Fibroblast of gingiva (primary cell): Measurements from ENCODE around the gene DSG2.

Experiments
- DNase-seq: peaks from one replicate; pipeline ENCODE4 v3.0.0-alpha.2; 2011; ENCODE audit warnings: low read depth

Gene DSG2

GRCh38 chr18:31555971-31556747 lies 58.2 kb downstream of the DSG2 start:
- DNase-seq, result peak; percentile 57

- no peak for DNase-seq
Measured at GRCh38 chr18:31557446-31557845, 59.5 kb downstream of the DSG2 start.

GRCh38 chr18:31558567-31558966 lies 60.6 kb downstream of the DSG2 start:
- DNase-seq, result no peak

- no peak for DNase-seq
Measured at GRCh38 chr18:31562726-31563125, 64.7 kb downstream of the DSG2 start.

GRCh38 chr18:31563778-31564177 lies 65.8 kb downstream of the DSG2 start:
- no peak for DNase-seq

- no peak for DNase-seq
Measured at GRCh38 chr18:31565345-31565744, 67.4 kb downstream of the DSG2 start.

- no peak for DNase-seq
Measured at GRCh38 chr18:31565782-31566512, 68.0 kb downstream of the DSG2 start.

GRCh38 chr18:31566576-31567306 lies 68.8 kb downstream of the DSG2 start:
- DNase-seq, result no peak

- no peak for DNase-seq
Measured at GRCh38 chr18:31572368-31572767, 74.4 kb downstream of the DSG2 start.

- DNase-seq, result no peak
Measured at GRCh38 chr18:31573051-31573450, 75.1 kb downstream of the DSG2 start.

- DNase-seq, result no peak
Measured at GRCh38 chr18:31574359-31574758, 76.4 kb downstream of the DSG2 start.

GRCh38 chr18:31575515-31576257 lies 77.7 kb downstream of the DSG2 start:
- DNase-seq, result no peak

GRCh38 chr18:31576670-31577069 lies 78.7 kb downstream of the DSG2 start:
- DNase-seq, result no peak

- DNase-seq, result no peak
Measured at GRCh38 chr18:31577195-31577594, 79.2 kb downstream of the DSG2 start.

GRCh38 chr18:31578126-31578525 lies 80.1 kb downstream of the DSG2 start:
- DNase-seq, result no peak

- DNase-seq, result no peak
Measured at GRCh38 chr18:31579375-31579774, 81.4 kb downstream of the DSG2 start.

GRCh38 chr18:31581498-31582197 lies 83.7 kb downstream of the DSG2 start:
- DNase-seq, result no peak

- no peak for DNase-seq
Measured at GRCh38 chr18:31583185-31583854, 85.3 kb downstream of the DSG2 start.

- DNase-seq, result no peak
Measured at GRCh38 chr18:31585991-31586390, 88.0 kb downstream of the DSG2 start.

GRCh38 chr18:31586616-31587015 lies 88.6 kb downstream of the DSG2 start:
- no peak for DNase-seq

- no peak for DNase-seq
Measured at GRCh38 chr18:31587529-31587928, 89.6 kb downstream of the DSG2 start.
